AG04450 (cell line): Measurements from ENCODE around the gene PDIA5. TPM values are rescaled to one million over a fixed set of nuclear protein-coding genes. Genes with fewer than 3 reads are reported as not detected.

Experiments used
- CTCF ChIA-PET: fragments of 300-600, 350-600 bp; formaldehyde crosslinking; extraction: SDS; loops from one replicate; lab custom pipeline; 2022; ENCODE audit warnings: antibody characterized with exemption, inconsistent platforms; lab: Charles Lee
- POLR2A ChIA-PET: fragments of 350-600 bp; formaldehyde crosslinking; extraction: SDS; loops from one replicate; lab custom pipeline; 2021; ENCODE audit warnings: antibody characterized with exemption, inconsistent platforms; lab: Yijun Ruan, JAX
- DNase-seq: peaks from one replicate; pipeline ENCODE4 v3.0.0-alpha.2; 2011; ENCODE audit warnings: low read depth, low spot score
- H3K27ac ChIP-seq: one replicate; pipeline ENCODE4 v1.5.1; 2012; ENCODE audit warnings: low read depth, low read length, control low read depth
- H3K27me3 ChIP-seq: one replicate; pipeline ENCODE4 v1.6.0; 2012; ENCODE audit warnings: low read length; ENCODE audit not compliant: control insufficient read depth, insufficient read depth
- H3K4me3 ChIP-seq: 2 replicates; pipeline ENCODE4 v1.5.1; 2011; ENCODE audit warnings: mild to moderate bottlenecking, low read depth, low read length, control low read depth
- H3K9me3 ChIP-seq: 2 replicates; pipeline ENCODE4 v1.5.1; 2012; ENCODE audit warnings: low read length; ENCODE audit not compliant: control insufficient read depth, insufficient read depth
- CTCF ChIP-seq: IDR thresholded peaks from 2 replicates; pipeline ENCODE4 v1.5.1; 2011; ENCODE audit warnings: low read depth, low read length, control low read depth, inconsistent platforms
- polyA plus RNA-seq: library from polyadenylated mRNA; depleted of rRNA; stranded (reverse); fragments of >200 nt; gene quantifications from 2 replicates; pipeline ENCODE4 v1.2.3, GENCODE V29; 2011

Gene PDIA5
- polyA plus RNA-seq, 1 experiment: 33.1 TPM

- POLR2A ChIA-PET: no interaction called here
These were observed 87.5 kb downstream of the PDIA5 start for GRCh38 chr3:123154020-123154985.

GRCh38 chr3:123155471-123156011 lies 88.7 kb downstream of the PDIA5 start:
- DNase-seq: no peak
- Histone ChIP-seq H3K27me3 (no peaks in the 10 kb centered on the region), H3K4me3 (no peak overlapping the region), H3K9me3 (no peaks in the 10 kb centered on the region), H3K27ac (no peak overlapping the region)
- CTCF ChIA-PET: no interaction called here
- no peak for TF ChIP-seq CTCF
- POLR2A ChIA-PET: no interaction called here

More at GRCh38 chr3:123154020-123154985, 87.5 kb downstream of the PDIA5 start:
- no peak overlapping the region for H3K4me3 ChIP-seq
- no peak for DNase-seq
- H3K27ac ChIP-seq: no peak overlapping the region
- H3K9me3 ChIP-seq: no peaks in the 10 kb centered on the region
- no peak for TF ChIP-seq CTCF
- CTCF ChIA-PET: no interaction called here
- H3K27me3 ChIP-seq: no peaks in the 10 kb centered on the region

GRCh38 chr3:123156276-123156995 lies 89.6 kb downstream of the PDIA5 start:
- DNase-seq: no peak
- no peaks in the 10 kb centered on the region for H3K27me3 ChIP-seq
- H3K27ac ChIP-seq: no peak overlapping the region
- no peak overlapping the region for H3K4me3 ChIP-seq
- ChIA-PET CTCF (no interaction called here), POLR2A (no interaction called here)
- no peaks in the 10 kb centered on the region for H3K9me3 ChIP-seq
- no peak for TF ChIP-seq CTCF

GRCh38 chr3:123157209-123157597 lies 90.4 kb downstream of the PDIA5 start:
- H3K27me3 ChIP-seq: no peaks in the 10 kb centered on the region
- no peak overlapping the region for H3K27ac ChIP-seq
- TF ChIP-seq CTCF: no peak
- H3K9me3 ChIP-seq: no peaks in the 10 kb centered on the region
- H3K4me3 ChIP-seq: no peak overlapping the region
- CTCF ChIA-PET: no interaction called here
- no peak for DNase-seq
- POLR2A ChIA-PET: no interaction called here
